WTC11 (cell line): ENCODE measurements around the gene CCDC149. TPM values are rescaled to one million over a fixed set of nuclear protein-coding genes. Genes with fewer than 3 reads are reported as not detected.

ENCODE experiments used
- ATAC-seq: fragments of 200-7000 bp; cut with Tn5 transposase; 2 replicates; pipeline ENCODE4 v1.10.0; 2021; ENCODE audit warnings: mild to moderate bottlenecking, moderate library complexity
- CTCF ChIA-PET: fragments of 300-600 bp; sonication (Branson Sonifier 250); formaldehyde crosslinking; loops from one replicate; lab custom pipeline; 2021; ENCODE audit warnings: antibody characterized with exemption; lab: Charles Lee
- POLR2A ChIA-PET: fragments of 350-600 bp; sonication (Branson Sonifier 250); formaldehyde crosslinking; loops from one replicate; lab custom pipeline; 2021; ENCODE audit warnings: antibody characterized with exemption; lab: Charles Lee
- DNase-seq: peaks from one replicate; pipeline ENCODE4 v3.0.0; 2021; ENCODE audit warnings: low spot score
- H3K27ac Mint-ChIP-seq: 2 replicates; pipeline ENCODE4 v1.8.0; 2021; ENCODE audit warnings: mixed read lengths
- H3K27me3 Mint-ChIP-seq: 2 replicates; pipeline ENCODE4 v1.8.0; 2021; ENCODE audit warnings: low read depth, mild to moderate bottlenecking, moderate library complexity, mixed read lengths
- H3K36me3 Mint-ChIP-seq: 2 replicates; pipeline ENCODE4 v1.8.0; 2021; ENCODE audit warnings: mixed read lengths
- H3K4me1 Mint-ChIP-seq: 2 replicates; pipeline ENCODE4 v1.8.0; 2022; ENCODE audit warnings: mixed read lengths
- H3K4me3 Mint-ChIP-seq: 2 replicates; pipeline ENCODE4 v1.8.0; 2021; ENCODE audit warnings: mild to moderate bottlenecking, moderate library complexity, mixed read lengths
- H3K9me3 Mint-ChIP-seq: 2 replicates; pipeline ENCODE4 v1.8.0; 2021; ENCODE audit warnings: mixed read lengths
- FOXJ3 ChIP-seq: sonication (generic); formaldehyde crosslinking; IDR thresholded peaks from 2 replicates; pipeline ENCODE4 v1.9.0; 2021; ENCODE audit warnings: missing genetic modification reagents, mild to moderate bottlenecking, borderline replicate concordance
- FOXK1 ChIP-seq: sonication (generic); formaldehyde crosslinking; IDR thresholded peaks from 2 replicates; pipeline ENCODE4 v1.8.0; 2022; ENCODE audit warnings: mild to moderate bottlenecking, moderate library complexity, missing genetic modification reagents
- GABPB1 ChIP-seq: sonication (generic); formaldehyde crosslinking; IDR thresholded peaks from 2 replicates; pipeline ENCODE4 v1.8.1; 2023; ENCODE audit warnings: mild to moderate bottlenecking, missing genetic modification reagents
- GTF2I ChIP-seq: fragments of 250-450 bp; sonication (Bioruptor Pico); conservative IDR thresholded peaks from 2 replicates; pipeline ENCODE4 v1.4.0; 2021; ENCODE audit warnings: mild to moderate bottlenecking
- HMGA2 ChIP-seq: fragments of 250-450 bp; sonication (Bioruptor Pico); IDR thresholded peaks from 2 replicates; pipeline ENCODE4 v1.4.0; 2021; ENCODE audit warnings: mild to moderate bottlenecking, moderate library complexity
- JAZF1 ChIP-seq: fragments of 250-450 bp; sonication (Bioruptor Pico); IDR thresholded peaks from 2 replicates; pipeline ENCODE4 v1.9.0; 2021; ENCODE audit warnings: moderate library complexity, mild to moderate bottlenecking, inconsistent platforms
- KAT7 ChIP-seq: sonication (generic); formaldehyde crosslinking; IDR thresholded peaks from 2 replicates; pipeline ENCODE4 v1.8.1; 2023; ENCODE audit warnings: missing genetic modification reagents, mild to moderate bottlenecking, borderline replicate concordance
- OVOL2 ChIP-seq: fragments of 250-450 bp; sonication (Bioruptor Pico); IDR thresholded peaks from 2 replicates; pipeline ENCODE4 v1.9.0; 2021; ENCODE audit warnings: mild to moderate bottlenecking, borderline replicate concordance
- RELA ChIP-seq: sonication (generic); formaldehyde crosslinking; IDR thresholded peaks from 2 replicates; pipeline ENCODE4 v1.8.1; 2022; ENCODE audit warnings: missing genetic modification reagents, mild to moderate bottlenecking, borderline replicate concordance
- SMAD3 ChIP-seq: sonication (generic); formaldehyde crosslinking; IDR thresholded peaks from 2 replicates; pipeline ENCODE4 v1.8.0; 2022; ENCODE audit warnings: missing genetic modification reagents, mild to moderate bottlenecking, borderline replicate concordance
- SOX15 ChIP-seq: fragments of 250-450 bp; sonication (Bioruptor Pico); IDR thresholded peaks from 2 replicates; pipeline ENCODE4 v1.9.0; 2021; ENCODE audit warnings: mild to moderate bottlenecking
- STAT6 ChIP-seq: sonication (generic); formaldehyde crosslinking; conservative IDR thresholded peaks from 2 replicates; pipeline ENCODE4 v1.8.1; 2023; ENCODE audit warnings: mild to moderate bottlenecking, low read depth, missing genetic modification reagents, moderate library complexity
- TCF7 ChIP-seq: sonication (generic); formaldehyde crosslinking; IDR thresholded peaks from 2 replicates; pipeline ENCODE4 v1.8.0; 2022; ENCODE audit warnings: mild to moderate bottlenecking, low read depth, missing genetic modification reagents, moderate library complexity
- TEAD4 ChIP-seq: sonication (generic); formaldehyde crosslinking; IDR thresholded peaks from 2 replicates; pipeline ENCODE4 v1.8.0; 2022; ENCODE audit warnings: mild to moderate bottlenecking, missing genetic modification reagents
- USF1 ChIP-seq: sonication (generic); formaldehyde crosslinking; IDR thresholded peaks from 2 replicates; pipeline ENCODE4 v1.8.0; 2022; ENCODE audit warnings: mild to moderate bottlenecking, missing genetic modification reagents
- ZBTB21 ChIP-seq: sonication (generic); formaldehyde crosslinking; IDR thresholded peaks from 2 replicates; pipeline ENCODE4 v1.8.1; 2023; ENCODE audit warnings: mild to moderate bottlenecking, missing genetic modification reagents, borderline replicate concordance
- ZMAT4 ChIP-seq: fragments of 250-450 bp; sonication (Bioruptor Pico); IDR thresholded peaks from 2 replicates; pipeline ENCODE4 v1.9.0; 2021; ENCODE audit warnings: mild to moderate bottlenecking
- ZNF263 ChIP-seq: sonication (generic); formaldehyde crosslinking; IDR thresholded peaks from 2 replicates; pipeline ENCODE4 v1.8.1; 2022; ENCODE audit warnings: low read depth, mild to moderate bottlenecking, moderate library complexity, missing genetic modification reagents
- ZNF317 ChIP-seq: sonication (generic); formaldehyde crosslinking; IDR thresholded peaks from 2 replicates; pipeline ENCODE4 v1.8.1; 2023; ENCODE audit warnings: low read depth, mild to moderate bottlenecking, moderate library complexity, missing genetic modification reagents, borderline replicate concordance
- ZNF396 ChIP-seq: fragments of 250-450 bp; sonication (Bioruptor Pico); IDR thresholded peaks from 2 replicates; pipeline ENCODE4 v1.8.0; 2021; ENCODE audit warnings: mild to moderate bottlenecking, moderate library complexity, borderline replicate concordance
- ZNF416 ChIP-seq: fragments of 250-450 bp; sonication (Bioruptor Pico); IDR thresholded peaks from 2 replicates; pipeline ENCODE4 v1.9.0; 2021; ENCODE audit warnings: mild to moderate bottlenecking, inconsistent platforms
- ZSCAN18 ChIP-seq: fragments of 250-450 bp; sonication (Bioruptor Pico); IDR thresholded peaks from 2 replicates; pipeline ENCODE4 v2.1.2; 2022; ENCODE audit warnings: mild to moderate bottlenecking, moderate library complexity
- total RNA-seq: library from RNA; stranded (reverse); gene quantifications from 3 replicates; pipeline ENCODE4 v1.2.3, GENCODE V29; 2021
- TF ChIP-seq, protein P1 (sequence below): sonication (generic); formaldehyde crosslinking; IDR thresholded peaks from 2 replicates; pipeline ENCODE4 v1.8.1; 2022; ENCODE audit warnings: mild to moderate bottlenecking, missing genetic modification reagents, moderate library complexity, borderline replicate concordance

The CCDC149 gene
- total RNA-seq, 1 experiment from 2014 or later: 3.9 TPM

GRCh38 chr4:24937176-24937916 lies 24.5 kb upstream of the CCDC149 start:
- Mint-ChIP-seq H3K27ac (no peak overlapping the region), H3K4me1 (no peaks in the 10 kb centered on the region), H3K27me3 (peaks cover 23% of the 10 kb centered on the region), H3K4me3 (no peak overlapping the region), H3K36me3 (peaks cover 58% of the 10 kb centered on the region), H3K9me3 (peaks cover 87% of the 10 kb centered on the region)
- ATAC-seq: no peak
- TF ChIP-seq ZNF396 (CRISPR knock-in tag) (no peak), SMAD3 (CRISPR knock-in tag) (no peak), FOXJ3 (CRISPR knock-in tag) (no peak), ZNF416 (CRISPR knock-in tag) (no peak), ZNF263 (CRISPR knock-in tag) (no peak), ZMAT4 (CRISPR knock-in tag) (no peak), GABPB1 (CRISPR knock-in tag) (no peak), TCF7 (CRISPR knock-in tag) (no peak), TEAD4 (CRISPR knock-in tag) (no peak), STAT6 (no peak)
- no peak for DNase-seq
- POLR2A ChIA-PET: no interaction called here
- CTCF ChIA-PET: no interaction called here

DNA sequence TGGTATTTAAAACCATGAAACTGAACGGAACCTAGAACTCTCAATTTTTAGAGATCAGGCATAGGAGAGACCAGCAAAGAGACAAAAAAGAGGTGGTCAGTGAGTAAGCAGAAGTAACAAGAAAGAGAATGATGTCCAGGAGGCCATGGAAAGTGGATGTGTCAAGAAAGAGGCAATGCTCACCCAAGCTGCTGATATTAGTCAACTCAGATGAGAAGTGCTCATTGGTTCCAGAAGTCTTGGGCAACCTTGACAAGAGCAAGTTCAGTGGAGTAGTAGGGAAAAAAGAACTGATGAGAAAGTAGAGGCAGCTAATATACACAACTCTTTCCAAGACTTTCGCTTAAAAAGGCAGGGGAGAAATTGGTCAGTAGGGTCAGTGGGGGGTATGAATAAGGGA lies 23.0 kb upstream of the CCDC149 start:
- Mint-ChIP-seq H3K27ac (no peak overlapping the region), H3K4me1 (no peaks in the 10 kb centered on the region), H3K9me3 (peaks cover 78% of the 10 kb centered on the region), H3K4me3 (no peak overlapping the region), H3K27me3 (peaks cover 23% of the 10 kb centered on the region), H3K36me3 (peaks cover 58% of the 10 kb centered on the region)
- DNase-seq (no peak), ATAC-seq (no peak)
- CTCF ChIA-PET: no interaction called here
- POLR2A ChIA-PET: no interaction called here
- TF ChIP-seq ZBTB21 (CRISPR knock-in tag) (no peak), SOX15 (no peak), GTF2I (CRISPR knock-in tag) (no peak), GABPB1 (CRISPR knock-in tag) (no peak), ZSCAN18 (CRISPR knock-in tag) (no peak), HMGA2 (CRISPR knock-in tag) (no peak), RELA (CRISPR knock-in tag) (no peak), FOXK1 (CRISPR knock-in tag) (no peak), JAZF1 (CRISPR knock-in tag) (no peak), USF1 (CRISPR knock-in tag) (no peak), OVOL2 (CRISPR knock-in tag) (no peak), ZMAT4 (CRISPR knock-in tag) (no peak), ZNF317 (CRISPR knock-in tag) (no peak), KAT7 (no peak), TEAD4 (CRISPR knock-in tag) (no peak)
- TF ChIP-seq, protein P1, sequence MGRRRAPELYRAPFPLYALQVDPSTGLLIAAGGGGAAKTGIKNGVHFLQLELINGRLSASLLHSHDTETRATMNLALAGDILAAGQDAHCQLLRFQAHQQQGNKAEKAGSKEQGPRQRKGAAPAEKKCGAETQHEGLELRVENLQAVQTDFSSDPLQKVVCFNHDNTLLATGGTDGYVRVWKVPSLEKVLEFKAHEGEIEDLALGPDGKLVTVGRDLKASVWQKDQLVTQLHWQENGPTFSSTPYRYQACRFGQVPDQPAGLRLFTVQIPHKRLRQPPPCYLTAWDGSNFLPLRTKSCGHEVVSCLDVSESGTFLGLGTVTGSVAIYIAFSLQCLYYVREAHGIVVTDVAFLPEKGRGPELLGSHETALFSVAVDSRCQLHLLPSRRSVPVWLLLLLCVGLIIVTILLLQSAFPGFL (CRISPR knock-in tag): no peak
